ENCODE data around the gene SBNO2. TPM values are rescaled to one million over a fixed set of nuclear protein-coding genes. Genes with fewer than 3 reads are reported as not detected.
A peak's percentile ranks its signal among the peaks of the same experiment; 100 is the strongest.

The SBNO2 gene
- polyA plus RNA-seq, 3 donors, result 0.71 to 75.0 (median 2.6) TPM

DNA sequence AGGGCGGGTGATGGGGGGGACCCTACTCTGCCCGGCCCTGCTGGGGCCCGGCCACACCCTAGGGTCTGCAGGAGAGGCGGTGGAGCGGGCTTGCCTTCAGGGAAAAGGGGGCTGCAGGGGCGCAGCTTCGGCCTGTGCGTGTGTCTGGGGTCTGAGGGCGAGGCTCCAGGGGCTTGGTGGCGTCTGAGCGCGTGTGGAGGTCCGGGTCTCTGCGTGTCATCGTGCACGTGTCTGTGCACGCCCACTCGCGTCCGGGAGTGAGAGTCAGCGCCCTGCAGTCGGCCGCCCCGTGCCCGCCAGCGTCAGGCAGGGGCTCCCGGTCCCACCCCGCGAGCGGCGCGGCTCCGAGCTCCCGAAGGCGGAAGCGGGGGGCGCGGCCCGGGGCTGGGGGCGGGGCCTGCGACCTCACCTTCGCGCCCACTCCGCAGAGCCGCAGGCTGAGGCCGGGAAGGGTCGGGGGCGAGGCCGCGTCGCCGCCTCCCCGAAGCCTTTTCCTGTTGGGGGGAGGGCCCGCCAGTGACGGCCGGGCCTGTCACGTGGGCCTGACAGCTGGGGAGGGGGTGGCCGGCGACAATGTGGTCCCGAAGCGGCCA, 107.2 kb downstream of the SBNO2 start, which contains the start of gene ARHGAP45:
Gene ARHGAP45 (plus strand): TSS at position 420 of the 593 bp plus-strand sequence. CDS start 239 bp downstream, outside the sequence.
- Histone ChIP-seq H2AFZ (ENCODE audit: insufficient read depth, low read depth, low read length, poor library complexity, severe bottlenecking) (peak within 1 kb of the TSS; percentile 21), H3K4me1 (ENCODE audit: control insufficient read depth in 1 of 2, insufficient read depth in 2 of 2, low read length in 2 of 2) (peaks cover 59 to 79% of the 10 kb centered on the region in 2 donors), H3K4me2 (replicated peaks; ENCODE audit: extremely low read depth, low read length, poor library complexity, severe bottlenecking) (peak within 1 kb of the TSS; percentile 99), H3K9ac (ENCODE audit: insufficient read depth, low read length, poor library complexity, severe bottlenecking) (peak within 1 kb of the TSS; percentile 97), H3K36me3 (replicated peaks in 1 of 2; ENCODE audit: control insufficient read depth in 1 of 2, insufficient read depth in 2 of 2, low read length in 2 of 2) (peaks cover 15 to 17% of the 10 kb centered on the region in 2 donors), H3K4me3 (replicated peaks in 1 of 3; ENCODE audit: low read depth in 2 of 3, low read length in 3 of 3) (peak within 1 kb of the TSS; percentile 93 to 100 (median 98)), H4K20me1 (ENCODE audit: insufficient read depth, low read length) (peaks cover 67% of the 10 kb centered on the region), H3K79me2 (ENCODE audit: insufficient read depth, low read length) (peaks cover 54% of the 10 kb centered on the region), H3K27ac (ENCODE audit: low read depth in 1 of 2, low read length in 2 of 2) (peak within 1 kb of the TSS; percentile 89 to 93), H3K27me3 (ENCODE audit: control insufficient read depth in 2 of 2, insufficient read depth in 2 of 2, low read length in 2 of 2) (no peaks in the 10 kb centered on the region), H3K9me3 (replicated peaks in 1 of 2; ENCODE audit: control insufficient read depth in 1 of 2, insufficient read depth in 1 of 2, low read length in 2 of 2) (no peaks in the 10 kb centered on the region)
- Mint-ChIP-seq H3K27ac (peak within 1 kb of the TSS; percentile 84 to 98 (median 93)), H3K27me3 (ENCODE audit: low read depth in 3 of 3) (peaks cover 0 to 3% (median 2%) of the 10 kb centered on the region in 3 donors), H3K4me3 (peak within 1 kb of the TSS; percentile 90 to 95), H3K4me1 (peaks cover 51% of the 10 kb centered on the region), H3K36me3 (peaks cover 14 to 30% of the 10 kb centered on the region in 2 donors), H3K9me3 (peaks cover 0 to 5% (median 0%) of the 10 kb centered on the region in 7 donors)
- whole genome bisulfite sequencing (ENCODE audit: insufficient coverage), result 2% methylated on average over 51 of the region's 61 CpGs
- DNase-seq, result peak; percentile 40 to 78 (median 71)
- TF ChIP-seq, protein P1, sequence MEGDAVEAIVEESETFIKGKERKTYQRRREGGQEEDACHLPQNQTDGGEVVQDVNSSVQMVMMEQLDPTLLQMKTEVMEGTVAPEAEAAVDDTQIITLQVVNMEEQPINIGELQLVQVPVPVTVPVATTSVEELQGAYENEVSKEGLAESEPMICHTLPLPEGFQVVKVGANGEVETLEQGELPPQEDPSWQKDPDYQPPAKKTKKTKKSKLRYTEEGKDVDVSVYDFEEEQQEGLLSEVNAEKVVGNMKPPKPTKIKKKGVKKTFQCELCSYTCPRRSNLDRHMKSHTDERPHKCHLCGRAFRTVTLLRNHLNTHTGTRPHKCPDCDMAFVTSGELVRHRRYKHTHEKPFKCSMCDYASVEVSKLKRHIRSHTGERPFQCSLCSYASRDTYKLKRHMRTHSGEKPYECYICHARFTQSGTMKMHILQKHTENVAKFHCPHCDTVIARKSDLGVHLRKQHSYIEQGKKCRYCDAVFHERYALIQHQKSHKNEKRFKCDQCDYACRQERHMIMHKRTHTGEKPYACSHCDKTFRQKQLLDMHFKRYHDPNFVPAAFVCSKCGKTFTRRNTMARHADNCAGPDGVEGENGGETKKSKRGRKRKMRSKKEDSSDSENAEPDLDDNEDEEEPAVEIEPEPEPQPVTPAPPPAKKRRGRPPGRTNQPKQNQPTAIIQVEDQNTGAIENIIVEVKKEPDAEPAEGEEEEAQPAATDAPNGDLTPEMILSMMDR (IDR thresholded peaks at IDR 0.05), result no peak
- intact Hi-C loops (cut with micrococcal nuclease), result loop anchor here (5.0 kb wide), 2 partner anchors 35 to 45 kb away; partner anchors contain the start of genes GPX4 (in 2 of the 2), RNU6-2 (in 1 of the 2) and TMEM259 (in 1 of the 2)

DNA sequence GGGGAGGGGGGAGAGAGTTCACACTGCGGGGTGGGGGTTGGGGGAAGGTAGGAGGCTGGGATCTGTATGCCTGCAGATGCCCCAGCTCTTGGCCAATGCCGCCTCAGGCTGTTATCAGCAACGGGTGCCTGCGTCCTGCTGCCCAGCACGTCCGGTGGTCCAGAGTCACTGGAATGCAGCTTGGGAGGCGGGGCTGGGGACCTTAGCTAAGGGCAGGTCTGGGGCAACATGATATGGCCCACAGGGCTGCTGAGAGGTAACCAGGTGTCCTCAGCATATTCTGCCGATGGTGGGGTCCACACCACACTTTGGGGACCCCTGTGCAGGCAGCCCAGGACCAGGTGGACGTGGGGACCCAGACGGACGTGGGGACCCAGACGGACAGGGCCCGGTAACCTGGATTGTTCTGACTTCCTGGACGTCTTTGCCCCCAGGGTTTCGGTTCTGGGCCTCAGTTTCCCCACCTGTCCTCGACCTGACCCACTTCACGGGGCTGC, 107.8 kb downstream of the SBNO2 start:
- H3K36me3 Mint-ChIP-seq, result peaks cover 13 to 26% of the 10 kb centered on the region in 2 donors
- Histone ChIP-seq H3K9ac (ENCODE audit: insufficient read depth, low read length, poor library complexity, severe bottlenecking) (peak overlapping the region; percentile 97), H3K27ac (ENCODE audit: low read depth in 1 of 2, low read length in 2 of 2) (peak overlapping the region; percentile 48 to 93), H4K20me1 (ENCODE audit: insufficient read depth, low read length) (peaks cover 62% of the 10 kb centered on the region), H3K4me3 (replicated peaks in 1 of 3; ENCODE audit: low read depth in 2 of 3, low read length in 3 of 3) (peak overlapping the region; percentile 93 to 100 (median 98)), H3K79me2 (ENCODE audit: insufficient read depth, low read length) (peaks cover 49% of the 10 kb centered on the region), H3K4me1 (ENCODE audit: control insufficient read depth in 1 of 2, insufficient read depth in 2 of 2, low read length in 2 of 2) (peaks cover 59 to 77% of the 10 kb centered on the region in 2 donors), H2AFZ (ENCODE audit: insufficient read depth, low read depth, low read length, poor library complexity, severe bottlenecking) (peak overlapping the region; percentile 21), H3K27me3 (ENCODE audit: control insufficient read depth in 2 of 2, insufficient read depth in 2 of 2, low read length in 2 of 2) (no peaks in the 10 kb centered on the region), H3K4me2 (replicated peaks; ENCODE audit: extremely low read depth, low read length, poor library complexity, severe bottlenecking) (peak overlapping the region; percentile 99), H3K36me3 (replicated peaks in 1 of 2; ENCODE audit: control insufficient read depth in 1 of 2, insufficient read depth in 2 of 2, low read length in 2 of 2) (peaks cover 11 to 13% of the 10 kb centered on the region in 2 donors), H3K9me3 (replicated peaks in 1 of 2; ENCODE audit: control insufficient read depth in 1 of 2, insufficient read depth in 1 of 2, low read length in 2 of 2) (no peaks in the 10 kb centered on the region)
- peak overlapping the region in 6 of 7 donors; percentile 30 to 92 (median 86) for H3K27ac Mint-ChIP-seq
- no peak for DNase-seq
- peaks cover 0 to 5% (median 0%) of the 10 kb centered on the region in 7 donors for H3K9me3 Mint-ChIP-seq
- H3K4me3 Mint-ChIP-seq, result peak overlapping the region; percentile 88 to 90
- TF ChIP-seq, protein P1 (IDR thresholded peaks at IDR 0.05), result no peak
- H3K4me1 Mint-ChIP-seq, result peaks cover 48% of the 10 kb centered on the region
- intact Hi-C loops (cut with micrococcal nuclease), result loop anchor here (5.0 kb wide), 2 partner anchors 36 to 44 kb away; partner anchors contain the start of genes GPX4 (in 2 of the 2), RNU6-2 (in 1 of the 2) and TMEM259 (in 1 of the 2)
- 34% methylated on average over 16 of the region's 17 CpGs for WGBS (ENCODE audit: insufficient coverage)
- H3K27me3 Mint-ChIP-seq (ENCODE audit: low read depth in 3 of 3), result peaks cover 0 to 2% (median 2%) of the 10 kb centered on the region in 3 donors
